Esophagus squamous epithelium (tissue), 5 donors: Measurements from ENCODE around the gene ATR. TPM values are rescaled to one million over a fixed set of nuclear protein-coding genes. Genes with fewer than 3 reads are reported as not detected.
"Not testable (repeated sequence)": the region's sequence is repeated elsewhere in the genome, so short reads cannot be mapped to it uniquely, and the experiment has no call there.

ENCODE experiments used
- DNase-seq: peaks from one replicate; lab custom pipeline; 2025; lab: John Stamatoyannopoulos, UW
- H3K27ac ChIP-seq, 4 donors: fragments of 200-600 bp; sonication (generic); one replicate each; pipeline ENCODE4 v1.5.1; 2016 to 2019; ENCODE audit warnings: mild to moderate bottlenecking in 1 of 4
- H3K27me3 ChIP-seq, 4 donors: fragments of 200-600 bp; sonication (generic); 1 replicate in 3 of 4; 2 replicates in 1 of 4; pipeline versions ENCODE4 v1.5.1 to v1.6.0; 2017 to 2021; ENCODE audit warnings: antibody characterized with exemption in 1 of 4
- H3K36me3 ChIP-seq, 3 donors: fragments of 200-600 bp; sonication (generic); one replicate each; pipeline ENCODE4 v1.5.1; 2016 to 2019
- H3K4me1 ChIP-seq, 3 donors: fragments of 200-600 bp; sonication (generic); one replicate each; pipeline ENCODE4 v1.5.1; 2017 to 2019
- H3K4me3 ChIP-seq, 4 donors: fragments of 200-600 bp; sonication (generic); 1 replicate in 3 of 4; 2 replicates in 1 of 4; pipeline ENCODE4 v1.5.1; 2016 to 2019; ENCODE audit warnings: mild to moderate bottlenecking in 2 of 4, moderate library complexity in 1 of 4
- H3K9me3 ChIP-seq, 3 donors: fragments of 200-600 bp; sonication (generic); one replicate each; pipeline ENCODE4 v1.5.1; 2016 to 2019
- CTCF ChIP-seq, 6 experiments: fragments of 450-650 bp in 4 of 6; fragments of 200-600 bp in 2 of 6; sonication (generic) in 2 of 6; IDR thresholded peaks; one replicate each; pipeline ENCODE4 v1.5.1; 2016 to 2019; ENCODE audit warnings: antibody characterized with exemption in 6 of 6, mild to moderate bottlenecking in 4 of 6, moderate library complexity in 4 of 6
- POLR2A ChIP-seq, 4 donors: fragments of 450-650 bp; IDR thresholded peaks; one replicate each; pipeline ENCODE4 v1.6.1; 2017; ENCODE audit warnings: antibody characterized with exemption in 4 of 4, mild to moderate bottlenecking in 4 of 4, moderate library complexity in 3 of 4
- WGBS, 2 donors: methylation state at CpG; one replicate each; pipeline ENCODE4 v1.1.5; 2018; 5-methylcytosine and 5-hydroxymethylcytosine counted together
- intact Hi-C: fragments of 100-400 bp; cut with DNase I; formaldehyde crosslinking; loops from one replicate; pipeline ENCODE4 v1.15.0; 2022
- small RNA-seq, 4 donors: library from RNA; depleted of rRNA; stranded (forward); fragments of <200 nt; gene quantifications; one replicate each; pipeline ENCODE3, GENCODE V24; 2016
- total RNA-seq, 4 donors: library from RNA; depleted of rRNA; stranded (reverse); fragments of >200 nt; gene quantifications; one replicate each; pipeline ENCODE4 v1.1.0, GENCODE V29; 2016
- donor health status: DM: yes; HTN: yes; CAD: no.

Gene ATR
- total RNA-seq, 4 donors from 2014 or later = 18.3 to 28.4 (median 19.9) TPM

GRCh38 chr3:142417302-142417701 lies 161.2 kb downstream of the ATR start:
- Histone ChIP-seq H3K36me3 (peaks cover 0 to 100% (median 14%) of the 10 kb centered on the region in 3 donors), H3K27me3 (no peaks in the 10 kb centered on the region), H3K9me3 (no peaks in the 10 kb centered on the region), H3K4me3 (no peak overlapping the region), H3K27ac (no peak overlapping the region), H3K4me1 (no peaks in the 10 kb centered on the region)
- intact Hi-C loops = no loop called here
- no peak for DNase-seq
- WGBS, 2 donors = 92 to 95% methylated on average over 1 of the region's 1 CpG
- TF ChIP-seq POLR2A (IDR thresholded peaks at IDR 0.05) = no peak
- no peak for TF ChIP-seq CTCF (IDR thresholded peaks at IDR 0.05)

- H3K27ac ChIP-seq, H3K9me3 ChIP-seq, H3K27me3 ChIP-seq, DNase-seq, H3K4me1 ChIP-seq, H3K4me3 ChIP-seq, intact Hi-C loops: not testable (repeated sequence)
- 82 to 88% methylated on average over 7 of the region's 7 CpGs for WGBS, 2 donors
- H3K36me3 ChIP-seq = peaks cover 13 to 100% (median 14%) of the 10 kb centered on the region in 3 donors
Observed at GRCh38 chr3:142400537-142400936, 178.0 kb downstream of the ATR start.

Small RNA genes lying within 50 kb of the gene (small RNA-seq; reads per million reads assigned to genes)
- gene RNA5SP143 = 0 to 0.14 (median 0) reads per million in 4 donors
- 0 reads per million in 4 donors for gene RNU1-100P
- gene RNU6-1294P = 0 reads per million in 4 donors

Other genes starting within 250 kb of the ATR start
- 10 to 100 TPM; 15.5 to 37.6 (median 23.1) TPM for gene XRN1, start 130.7 kb downstream of the ATR start, total RNA-seq
- gene PLS1, start 17.7 kb upstream of the ATR start, total RNA-seq = 10 to 100 TPM; 13.5 to 27.8 (median 19.3) TPM
- gene TRPC1, start 145.3 kb upstream of the ATR start, total RNA-seq = 10 to 100 TPM in 1 of 4 donors, 1 to 10 TPM in 1, under 1 TPM in 2; 0.91 to 11.8 (median 1.0) TPM